ENCODE results near the gene PLLP. TPM values are rescaled to one million over a fixed set of nuclear protein-coding genes. Genes with fewer than 3 reads are reported as not detected.
"Not testable (repeated sequence)": the region's sequence is repeated elsewhere in the genome, so short reads cannot be mapped to it uniquely, and the experiment has no call there.

Gene PLLP
- total RNA-seq, 2 experiments from 2014 or later = not detected

DNA sequence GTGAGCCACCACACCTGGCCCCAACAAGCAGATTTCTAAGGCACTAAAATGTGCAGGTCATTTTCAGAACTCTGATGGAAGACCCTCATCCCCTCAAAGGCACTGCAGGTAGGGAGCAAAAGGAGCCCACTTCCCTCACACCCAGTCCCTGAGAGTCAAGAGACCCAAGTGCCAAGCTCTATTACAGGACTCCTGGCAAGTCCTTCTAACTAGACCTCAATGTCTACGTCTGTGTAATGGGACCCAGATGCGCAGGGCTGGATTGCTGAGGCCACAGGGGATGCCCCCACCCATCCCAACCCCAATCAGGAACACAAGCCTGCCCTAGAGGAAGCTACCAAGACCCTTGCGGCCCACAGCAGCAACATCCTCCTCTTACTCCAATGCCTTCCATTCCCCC, 2.7 kb downstream of the PLLP start:
- peaks cover 8% of the 10 kb centered on the region for H3K27me3 Mint-ChIP-seq
- H3K9me3 Mint-ChIP-seq = no peaks in the 10 kb centered on the region
- CTCF ChIA-PET = no interaction called here
- no peak overlapping the region for H3K4me3 Mint-ChIP-seq
- intact Hi-C loops (cut with micrococcal nuclease) = no loop called here
- peaks cover 27% of the 10 kb centered on the region for H3K4me1 Mint-ChIP-seq (ENCODE audit: low read depth)
- H3K27ac Mint-ChIP-seq = no peak overlapping the region
- no peak for DNase-seq
- no peaks in the 10 kb centered on the region for H3K36me3 Mint-ChIP-seq
- POLR2A ChIA-PET = no interaction called here

DNA sequence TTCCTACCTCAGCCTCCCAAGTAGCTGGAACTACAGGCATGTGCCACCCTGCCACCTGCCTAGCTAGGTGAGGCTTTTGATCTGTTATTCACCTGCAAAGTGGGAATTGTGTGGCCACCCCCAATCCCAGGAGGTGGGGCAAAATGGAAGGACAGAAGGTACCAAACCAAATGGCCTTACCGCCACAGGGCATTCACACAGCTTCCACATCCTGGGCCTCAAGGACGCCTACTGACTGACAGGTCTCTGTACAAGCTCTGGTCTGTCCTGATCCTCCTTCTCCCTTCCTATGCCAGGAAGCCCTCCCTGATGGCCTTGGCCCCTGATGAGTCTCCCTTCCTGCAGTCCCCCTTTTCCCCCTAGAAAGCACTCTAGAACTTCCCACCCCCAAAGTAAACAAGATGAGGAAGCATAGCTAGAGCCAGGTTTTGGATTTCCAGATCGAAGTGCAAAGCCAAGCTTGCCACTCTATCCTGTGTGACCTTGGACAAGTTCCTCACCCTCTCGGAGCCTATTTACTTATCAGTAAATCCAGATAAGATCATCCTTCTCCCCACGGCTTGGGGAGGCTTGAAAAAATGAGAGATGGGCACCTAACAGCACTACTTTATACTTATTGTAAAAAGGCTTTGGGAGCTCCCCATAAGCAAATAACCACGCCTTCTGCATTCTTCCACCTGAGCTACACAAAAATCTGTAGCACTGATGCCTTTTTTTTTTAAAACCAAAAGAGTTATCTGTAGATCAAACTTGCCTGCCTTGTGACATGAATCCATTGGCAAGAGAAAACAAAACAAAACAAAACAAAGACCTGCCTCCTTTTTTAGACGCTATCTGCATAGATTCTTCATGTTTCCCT, 4.5 kb downstream of the PLLP start:
- DNase-seq = no peak
- H3K4me3 Mint-ChIP-seq = no peak overlapping the region
- intact Hi-C loops (cut with micrococcal nuclease) = loop anchor here (5.0 kb wide), 1 partner anchor 38 kb away; no protein-coding TSS in a partner anchor
- ChIA-PET POLR2A (interaction anchor here (0.7 kb wide), 1 partner anchor 50 kb away, joined by 4 read pairs; no protein-coding TSS in a partner anchor), CTCF (interaction anchor here (0.9 to 1.1 kb wide), 2 partner anchors 20 to 137 kb away, joined by 3 to 4 read pairs; no protein-coding TSS in a partner anchor)
- H3K4me1 Mint-ChIP-seq (ENCODE audit: low read depth) = peaks cover 29% of the 10 kb centered on the region
- no peak overlapping the region for H3K27ac Mint-ChIP-seq
- peaks cover 8% of the 10 kb centered on the region for H3K27me3 Mint-ChIP-seq
- no peaks in the 10 kb centered on the region for H3K9me3 Mint-ChIP-seq
- H3K36me3 Mint-ChIP-seq = no peaks in the 10 kb centered on the region

- Mint-ChIP-seq H3K4me1 (ENCODE audit: low read depth) (peaks cover 22% of the 10 kb centered on the region), H3K36me3 (no peaks in the 10 kb centered on the region), H3K4me3 (no peak overlapping the region), H3K9me3 (no peaks in the 10 kb centered on the region), H3K27ac (no peak overlapping the region), H3K27me3 (peaks cover 2% of the 10 kb centered on the region)
- intact Hi-C loops (cut with micrococcal nuclease) = loop anchor here (5.0 kb wide), 1 partner anchor 36 kb away; no protein-coding TSS in a partner anchor
- ChIA-PET POLR2A (no interaction called here), CTCF (interaction anchor here (1.0 to 1.3 kb wide), 2 partner anchors 139 to 140 kb away, joined by 4 to 5 read pairs; no protein-coding TSS in a partner anchor)
- no peak for DNase-seq
These were observed 6.0 kb downstream of the PLLP start for GRCh38 chr16:57278494-57278893.

DNA sequence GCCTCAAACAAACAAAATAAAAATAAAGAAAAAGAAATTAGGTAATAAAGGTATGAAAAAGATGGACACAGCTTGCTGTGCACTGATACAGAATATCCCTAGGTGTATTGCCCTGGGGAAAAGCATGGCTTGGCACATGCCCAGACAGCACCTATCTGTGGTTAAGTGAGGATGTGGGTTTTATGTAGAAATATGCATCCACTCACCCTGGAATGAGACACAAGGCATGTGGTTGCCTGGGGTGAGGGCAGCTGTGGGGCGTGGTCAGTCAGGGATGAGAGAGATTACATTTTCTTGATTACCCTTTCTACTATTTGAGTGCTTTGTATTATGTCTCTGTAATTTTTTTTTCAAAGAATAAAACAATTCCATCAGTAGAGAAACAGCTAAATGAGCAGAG, 6.9 kb downstream of the PLLP start:
- no peaks in the 10 kb centered on the region for H3K36me3 Mint-ChIP-seq

GRCh38 chr16:57276596-57276995, 7.9 kb downstream of the PLLP start:
- no peaks in the 10 kb centered on the region for H3K9me3 Mint-ChIP-seq
- H3K4me3 Mint-ChIP-seq = no peak overlapping the region
- peaks cover 22% of the 10 kb centered on the region for H3K4me1 Mint-ChIP-seq (ENCODE audit: low read depth)
- no peaks in the 10 kb centered on the region for H3K36me3 Mint-ChIP-seq
- ChIA-PET CTCF (no interaction called here), POLR2A (no interaction called here)
- intact Hi-C loops (cut with micrococcal nuclease) = loop anchor here (5.0 kb wide), 1 partner anchor 34 kb away; no protein-coding TSS in a partner anchor
- no peaks in the 10 kb centered on the region for H3K27me3 Mint-ChIP-seq
- no peak overlapping the region for H3K27ac Mint-ChIP-seq
- DNase-seq = no peak

More for the DNA sequence above, 6.9 kb downstream of the PLLP start:
- peak overlapping the region; percentile 5 for H3K27ac Mint-ChIP-seq
- H3K4me3 Mint-ChIP-seq = peak overlapping the region; percentile 20
- H3K4me1 Mint-ChIP-seq (ENCODE audit: low read depth) = peaks cover 22% of the 10 kb centered on the region
- H3K9me3 Mint-ChIP-seq = no peaks in the 10 kb centered on the region
- H3K27me3 Mint-ChIP-seq = no peaks in the 10 kb centered on the region
- DNase-seq = peak; percentile 84
- POLR2A ChIA-PET = no interaction called here
- CTCF ChIA-PET = interaction anchor here (1.3 kb wide), 1 partner anchor 242 kb away, joined by 3 read pairs; no protein-coding TSS in a partner anchor
- intact Hi-C loops (cut with micrococcal nuclease) = loop anchor here (1.0 to 5.0 kb wide), 2 partner anchors 11 to 35 kb away; no protein-coding TSS in a partner anchor

DNA sequence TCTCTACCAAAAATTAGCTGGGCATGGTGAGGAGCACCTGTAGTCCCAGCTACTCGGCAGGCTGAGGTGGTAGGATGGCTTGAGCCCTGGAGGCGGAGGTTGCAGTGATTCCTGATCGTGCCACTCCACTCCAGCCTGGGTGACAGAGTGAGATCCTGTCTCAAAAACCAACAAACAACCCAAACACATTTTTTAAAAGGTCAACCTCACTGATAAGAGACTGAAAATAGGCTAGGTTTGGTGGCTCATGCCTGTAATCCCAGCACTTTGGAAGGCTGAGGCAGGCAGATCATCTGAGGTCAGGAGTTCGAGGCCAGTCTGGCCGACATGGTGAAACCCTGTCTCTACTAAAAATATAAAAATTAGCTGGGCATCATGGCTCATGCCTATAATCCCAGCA, 8.5 kb downstream of the PLLP start:
- DNase-seq, H3K36me3 Mint-ChIP-seq, H3K27ac Mint-ChIP-seq, CTCF ChIA-PET, H3K9me3 Mint-ChIP-seq, H3K4me3 Mint-ChIP-seq, H3K27me3 Mint-ChIP-seq, POLR2A ChIA-PET: not testable (repeated sequence)
- intact Hi-C loops (cut with micrococcal nuclease) = loop anchor here (5.0 kb wide), 1 partner anchor 34 kb away; no protein-coding TSS in a partner anchor
- peaks cover 22% of the 10 kb centered on the region for H3K4me1 Mint-ChIP-seq (ENCODE audit: low read depth)

- POLR2A ChIA-PET = no interaction called here
- H3K27ac Mint-ChIP-seq = no peak overlapping the region
- H3K4me3 Mint-ChIP-seq = no peak overlapping the region
- DNase-seq = no peak
- H3K4me1 Mint-ChIP-seq (ENCODE audit: low read depth) = peaks cover 19% of the 10 kb centered on the region
- CTCF ChIA-PET = no interaction called here
- intact Hi-C loops (cut with micrococcal nuclease) = no loop called here
- H3K9me3 Mint-ChIP-seq = no peaks in the 10 kb centered on the region
- H3K36me3 Mint-ChIP-seq = no peaks in the 10 kb centered on the region
- H3K27me3 Mint-ChIP-seq = no peaks in the 10 kb centered on the region
These were observed 10.6 kb downstream of the PLLP start for GRCh38 chr16:57273826-57274225.

GRCh38 chr16:57273359-57273758, 11.1 kb downstream of the PLLP start:
- H3K9me3 Mint-ChIP-seq = no peaks in the 10 kb centered on the region

GRCh38 chr16:57271867-57272495, 12.5 kb downstream of the PLLP start:
- Mint-ChIP-seq H3K4me1 (ENCODE audit: low read depth) (peaks cover 21% of the 10 kb centered on the region), H3K27ac (no peak overlapping the region)
- intact Hi-C loops (cut with micrococcal nuclease) = no loop called here

More at GRCh38 chr16:57273359-57273758, 11.1 kb downstream of the PLLP start:
- ChIA-PET POLR2A (interaction anchor here (0.5 kb wide), 1 partner anchor 15 kb away, joined by 3 read pairs; no protein-coding TSS in a partner anchor), CTCF (no interaction called here)
- Mint-ChIP-seq H3K27me3 (no peaks in the 10 kb centered on the region), H3K36me3 (no peaks in the 10 kb centered on the region), H3K4me3 (no peak overlapping the region), H3K27ac (no peak overlapping the region), H3K4me1 (ENCODE audit: low read depth) (peaks cover 23% of the 10 kb centered on the region)
- intact Hi-C loops (cut with micrococcal nuclease) = no loop called here
- no peak for DNase-seq

DNA sequence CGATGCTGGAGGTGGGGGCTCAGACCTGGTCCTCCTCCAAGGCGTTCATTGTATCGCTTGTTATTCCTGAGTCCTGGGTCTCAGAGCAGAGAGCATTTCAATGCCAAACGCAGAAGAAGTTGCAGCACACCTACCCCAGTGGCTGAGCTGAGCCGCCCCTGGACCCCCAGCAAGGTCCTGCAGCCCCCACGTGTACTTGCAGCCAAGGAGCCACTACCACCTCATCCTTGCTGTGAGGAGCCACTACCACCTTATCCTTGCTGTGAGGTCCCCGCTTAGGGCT, 13.5 kb downstream of the PLLP start:
- DNase-seq = no peak
- Mint-ChIP-seq H3K4me1 (ENCODE audit: low read depth) (peaks cover 25% of the 10 kb centered on the region), H3K27ac (no peak overlapping the region), H3K36me3 (no peaks in the 10 kb centered on the region), H3K9me3 (no peaks in the 10 kb centered on the region), H3K4me3 (no peak overlapping the region), H3K27me3 (no peaks in the 10 kb centered on the region)
- intact Hi-C loops (cut with micrococcal nuclease) = no loop called here
- POLR2A ChIA-PET = no interaction called here
- CTCF ChIA-PET = no interaction called here

More at GRCh38 chr16:57271867-57272495, 12.5 kb downstream of the PLLP start:
- ChIA-PET CTCF (no interaction called here), POLR2A (no interaction called here)
- no peak for DNase-seq
- H3K27me3 Mint-ChIP-seq = no peaks in the 10 kb centered on the region
- no peaks in the 10 kb centered on the region for H3K36me3 Mint-ChIP-seq
- no peaks in the 10 kb centered on the region for H3K9me3 Mint-ChIP-seq
- no peak overlapping the region for H3K4me3 Mint-ChIP-seq

- Mint-ChIP-seq H3K9me3 (no peaks in the 10 kb centered on the region), H3K4me3 (no peak overlapping the region), H3K27me3 (no peaks in the 10 kb centered on the region), H3K4me1 (ENCODE audit: low read depth) (peaks cover 29% of the 10 kb centered on the region), H3K36me3 (no peaks in the 10 kb centered on the region), H3K27ac (no peak overlapping the region)
- POLR2A ChIA-PET = no interaction called here
- CTCF ChIA-PET = no interaction called here
- intact Hi-C loops (cut with micrococcal nuclease) = no loop called here
- no peak for DNase-seq
These were observed 14.0 kb downstream of the PLLP start for GRCh38 chr16:57270221-57271062.
